Anterior cingulate cortex (tissue), 58 donors: ENCODE data around the gene SOD3.

Source experiments
- DNase-seq, 58 donors: peaks; one replicate each; lab custom pipeline; 2025; lab: John Stamatoyannopoulos, UW

Gene SOD3

DNA sequence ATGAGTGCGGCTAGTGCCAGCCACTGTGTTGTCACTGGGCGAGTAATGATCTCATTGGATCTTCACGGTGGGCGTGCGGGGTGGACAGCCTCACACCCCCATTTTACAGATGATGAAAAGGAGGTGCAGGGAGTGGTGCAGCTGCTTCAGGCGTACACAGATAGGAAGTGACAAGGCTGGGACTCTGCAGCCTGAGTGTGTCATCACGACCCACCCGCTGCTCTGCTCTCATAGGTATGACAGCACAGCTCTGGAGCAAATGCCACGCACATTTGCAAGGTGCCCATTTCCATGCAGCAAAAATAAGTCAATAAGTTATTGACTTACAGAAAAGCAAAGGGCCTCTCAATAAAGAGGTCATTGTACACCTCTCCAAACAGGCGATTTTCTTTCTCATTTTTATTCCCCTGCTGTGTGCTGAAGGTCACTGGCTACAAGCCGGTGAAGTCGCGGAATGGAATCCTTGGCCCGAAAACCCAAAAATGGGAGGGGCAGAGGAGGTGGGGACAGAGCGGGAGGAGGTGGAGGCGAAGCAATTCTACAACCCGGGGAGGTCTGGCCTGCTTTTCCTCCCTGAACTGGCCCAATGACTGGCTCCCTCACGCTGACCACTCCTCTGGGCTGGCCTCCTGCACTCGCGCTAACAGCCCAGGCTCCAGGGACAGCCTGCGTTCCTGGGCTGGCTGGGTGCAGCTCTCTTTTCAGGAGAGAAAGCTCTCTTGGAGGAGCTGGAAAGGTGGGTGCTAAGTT lies at the start of gene SOD3:
Gene SOD3, plus strand, starts transcription at position 658 of the 750 bp plus-strand sequence. CDS start 3,949 bp downstream, outside the sequence.
- peak in 41 of 58 donors; percentile 10 to 67 (median 31) for DNase-seq

- DNase-seq: no peak
Observed at GRCh38 chr4:24747234-24747975, 48.0 kb upstream of the SOD3 start.

DNA sequence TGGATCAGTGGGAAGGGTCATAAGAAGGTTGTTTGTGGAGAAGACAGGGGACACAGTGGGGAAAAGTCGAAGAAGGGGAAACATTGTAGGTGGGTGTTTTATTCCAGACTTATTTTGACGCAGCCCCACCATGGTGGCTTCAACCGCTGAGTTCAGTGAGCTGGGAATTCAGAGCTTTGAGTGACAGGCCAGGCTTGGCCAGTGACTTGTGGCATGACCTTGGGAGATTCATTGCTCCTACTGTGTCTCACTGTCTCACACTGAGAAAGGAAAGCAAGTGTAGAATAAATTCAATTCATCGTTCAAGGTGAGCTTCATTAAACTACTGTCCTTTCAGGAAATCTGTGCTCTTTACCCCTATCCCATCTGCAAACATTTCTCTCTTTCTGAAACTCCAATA lies 47.4 kb upstream of the SOD3 start:
- DNase-seq: no peak

DNA sequence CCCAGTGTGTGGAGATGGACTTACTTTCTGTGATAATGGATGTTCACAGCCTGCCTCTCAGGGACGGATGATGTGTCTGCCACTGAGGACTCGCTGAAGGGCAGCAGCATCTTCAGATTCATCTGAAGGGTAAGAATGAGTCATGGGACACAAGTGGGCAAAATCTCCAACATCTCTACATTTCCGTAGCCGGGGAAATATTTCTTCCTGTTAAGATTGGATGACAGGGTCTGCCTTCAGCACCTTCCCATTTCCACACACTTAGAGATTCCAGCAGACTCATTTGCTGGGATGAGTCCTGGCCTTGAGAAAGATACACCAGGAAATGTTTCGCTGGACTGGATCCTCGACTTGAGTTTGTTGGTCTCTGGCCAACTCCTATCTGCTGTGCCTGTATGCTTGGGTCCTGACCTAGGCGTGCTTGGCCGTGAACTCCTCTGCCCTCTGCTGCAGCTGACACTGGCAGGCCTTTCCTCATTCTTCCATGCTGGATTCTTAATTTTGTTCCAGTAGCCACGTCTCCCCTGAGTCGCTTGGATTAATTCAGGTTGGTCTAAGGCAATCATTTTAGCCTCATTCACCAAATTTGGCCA lies 46.5 kb upstream of the SOD3 start:
- DNase-seq: no peak

- no peak for DNase-seq
Observed at GRCh38 chr4:24750106-24750505, 45.3 kb upstream of the SOD3 start.

DNA sequence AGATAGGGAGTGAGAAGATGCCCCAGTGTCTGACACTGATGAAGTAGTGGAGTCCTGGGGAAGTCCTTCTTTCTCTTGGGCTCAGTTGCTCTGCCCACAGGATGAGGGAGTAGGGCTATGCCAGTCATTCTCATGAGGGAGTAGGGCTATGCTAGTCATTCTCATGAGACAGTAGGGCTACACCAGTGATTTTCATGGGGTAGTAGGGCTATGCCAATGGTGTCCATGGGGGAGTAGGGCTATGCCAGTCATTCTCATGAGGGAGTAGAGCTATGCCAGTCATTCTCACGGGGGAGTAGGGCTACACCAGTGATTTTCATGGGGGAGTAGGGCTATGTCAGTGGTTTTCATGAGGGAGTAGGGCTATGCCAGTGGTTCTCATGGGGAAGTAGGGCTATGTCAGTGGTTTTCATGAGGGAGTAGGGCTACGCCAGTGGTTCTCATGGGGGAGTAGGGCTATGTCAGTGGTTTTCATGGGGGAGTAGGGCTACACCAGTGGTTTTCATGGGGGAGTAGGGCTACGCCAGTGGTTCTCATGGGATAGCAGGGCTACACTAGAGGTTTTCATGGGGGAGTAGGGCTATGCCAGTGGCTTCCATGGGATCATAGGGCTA lies 43.3 kb upstream of the SOD3 start:
- DNase-seq: no peak

DNA sequence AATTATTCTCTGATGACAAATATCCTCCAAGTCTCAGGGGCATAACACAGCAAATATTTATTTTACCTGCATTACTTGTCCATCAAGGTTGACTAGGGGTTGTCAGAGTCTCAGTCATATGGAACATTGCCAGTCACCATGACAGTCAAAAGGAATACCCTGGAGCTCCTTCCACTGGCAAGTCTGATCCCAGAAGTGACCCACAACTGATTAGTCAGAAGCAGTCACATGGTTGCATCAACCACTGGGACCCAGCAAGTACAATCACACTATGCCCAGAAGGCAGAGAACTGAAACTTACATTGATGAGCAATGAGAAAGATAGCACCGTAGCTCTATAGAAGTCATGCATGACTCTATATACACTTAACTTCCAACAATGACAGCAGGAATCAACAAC lies 41.9 kb upstream of the SOD3 start:
- no peak for DNase-seq

- DNase-seq: no peak
Observed at GRCh38 chr4:24754571-24754970, 40.8 kb upstream of the SOD3 start.

- DNase-seq: peak in 12 of 58 donors; percentile 1 to 28 (median 7)
Observed at GRCh38 chr4:24763631-24764297, 31.6 kb upstream of the SOD3 start.

DNA sequence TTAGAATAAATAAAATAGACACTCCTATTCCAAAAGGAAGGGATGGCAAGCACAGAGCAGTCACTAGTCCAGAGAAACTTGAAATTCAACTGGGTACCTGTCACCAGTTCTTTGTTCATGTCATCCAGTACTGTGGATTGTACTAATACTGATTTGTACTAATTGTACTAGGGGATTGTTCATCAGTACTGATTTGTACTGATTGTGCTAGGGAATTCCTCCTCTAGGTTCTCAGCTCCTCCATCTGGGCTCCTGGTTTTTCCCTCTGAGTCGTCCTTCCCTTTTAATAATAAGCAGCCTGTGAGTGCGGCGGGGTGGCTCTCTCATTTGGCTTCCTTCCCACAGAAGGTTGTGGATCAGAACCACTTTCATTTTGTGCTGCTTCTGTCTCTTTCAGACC lies 31.0 kb upstream of the SOD3 start:
- DNase-seq: no peak

GRCh38 chr4:24765376-24765988 lies 29.9 kb upstream of the SOD3 start:
- no peak for DNase-seq

GRCh38 chr4:24768006-24768405 lies 27.4 kb upstream of the SOD3 start:
- DNase-seq: no peak

DNA sequence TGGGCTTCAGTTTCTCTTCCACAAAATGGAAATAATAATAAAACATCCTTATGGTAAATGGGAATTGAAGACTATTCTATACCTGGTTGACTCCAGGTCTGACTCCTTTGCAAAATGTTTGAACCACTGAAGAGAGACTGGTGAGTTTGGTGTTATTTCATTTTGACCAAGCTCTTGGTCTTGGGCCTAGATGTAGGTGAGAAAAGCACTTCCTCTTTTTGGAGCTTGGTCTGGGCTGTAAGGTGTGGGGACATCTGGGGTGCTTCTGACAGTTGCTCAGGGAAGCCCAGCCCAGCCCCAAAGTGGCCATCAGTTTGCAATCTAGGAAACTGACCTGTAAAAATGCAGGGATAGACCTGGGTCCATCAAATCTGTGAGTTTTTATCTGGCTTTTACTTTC lies 26.8 kb upstream of the SOD3 start:
- no peak for DNase-seq

DNA sequence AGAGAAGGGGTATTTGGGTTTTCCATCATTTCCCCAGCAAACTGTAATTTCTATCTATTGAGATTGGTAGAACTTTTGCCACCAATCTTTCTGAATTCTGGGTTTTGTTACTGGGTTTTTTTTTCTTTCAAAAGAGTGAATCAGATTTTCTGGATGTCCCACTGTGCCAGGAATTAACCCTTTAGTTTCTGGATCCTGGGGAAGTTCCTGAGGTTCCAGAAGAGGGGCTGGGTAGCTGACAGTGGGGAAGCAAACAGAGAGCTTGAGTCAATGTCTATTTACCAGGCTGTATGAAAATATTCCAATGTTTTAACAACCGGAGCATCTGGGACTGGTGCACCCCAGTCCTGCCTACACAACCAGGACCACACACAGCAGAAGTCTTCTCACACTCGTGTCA lies 25.8 kb upstream of the SOD3 start:
- no peak for DNase-seq

GRCh38 chr4:24770032-24770584 lies 25.3 kb upstream of the SOD3 start:
- no peak for DNase-seq

DNA sequence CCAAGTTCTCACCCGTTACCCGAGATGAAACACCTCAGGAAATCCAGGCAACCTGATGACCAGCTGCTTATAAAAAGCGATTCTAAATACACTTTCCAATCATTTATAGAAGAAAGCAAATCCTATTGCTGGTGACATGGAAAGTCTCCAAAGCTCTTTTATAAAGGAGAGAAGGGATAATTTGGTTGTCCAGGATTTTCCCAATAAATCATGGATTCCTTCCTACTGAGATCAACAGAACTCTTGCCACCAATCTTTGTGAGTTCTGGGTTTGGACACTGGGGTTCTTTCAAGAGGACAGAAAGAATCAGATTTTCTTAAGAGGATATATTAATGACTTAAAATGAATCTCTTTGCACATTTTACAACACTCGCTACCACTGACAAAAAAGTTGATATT lies 24.7 kb upstream of the SOD3 start:
- no peak for DNase-seq

DNA sequence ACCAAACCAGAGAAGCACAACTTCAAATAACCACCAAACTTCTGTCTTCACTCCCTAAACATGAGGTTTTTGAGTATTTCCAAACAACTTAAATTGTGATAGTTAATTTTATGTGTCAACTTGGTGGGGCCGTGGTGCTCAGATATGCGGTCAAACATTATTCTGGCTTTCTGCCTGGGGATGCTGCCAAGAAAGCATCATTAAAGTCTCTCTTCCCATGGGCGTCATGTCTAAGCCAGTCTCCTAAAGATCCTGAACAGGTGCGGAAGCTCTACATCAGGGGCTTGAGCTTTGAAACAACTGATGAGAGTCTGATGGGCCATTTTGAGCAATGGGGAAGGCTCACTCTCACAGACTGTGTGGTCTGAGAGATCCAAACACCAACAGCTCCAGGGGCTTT lies 24.1 kb upstream of the SOD3 start:
- DNase-seq: no peak

DNA sequence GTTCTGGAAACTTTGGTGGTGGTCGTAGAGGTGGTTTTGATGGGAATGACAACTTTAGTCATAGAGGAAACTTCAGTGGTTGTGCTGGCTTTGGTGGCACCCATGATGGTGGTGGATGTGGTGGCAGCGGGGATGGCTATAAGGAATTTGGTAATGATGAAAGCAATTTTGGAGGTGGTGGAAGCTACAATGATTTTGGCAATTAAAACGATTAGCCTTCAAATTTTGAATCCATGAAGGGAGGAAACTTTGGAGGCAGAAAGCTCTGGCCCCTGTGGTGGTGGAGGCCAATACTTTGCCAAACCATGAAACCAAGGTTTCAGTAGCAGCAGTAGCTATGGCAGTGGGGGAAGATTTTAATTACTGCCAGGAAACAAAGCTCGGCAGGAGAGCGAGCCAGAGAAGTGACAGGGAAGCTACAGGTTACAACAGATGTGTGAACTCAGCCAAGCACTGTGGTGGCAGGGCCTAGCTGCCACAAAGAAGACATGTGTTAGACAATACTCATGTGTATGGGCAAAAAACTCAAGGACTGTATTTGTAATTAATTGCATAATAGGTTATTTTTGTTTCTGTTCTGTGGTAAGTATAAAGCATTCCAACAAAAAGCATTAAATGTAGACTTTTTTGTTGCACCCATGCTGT lies 23.2 kb upstream of the SOD3 start:
- no peak for DNase-seq

DNA sequence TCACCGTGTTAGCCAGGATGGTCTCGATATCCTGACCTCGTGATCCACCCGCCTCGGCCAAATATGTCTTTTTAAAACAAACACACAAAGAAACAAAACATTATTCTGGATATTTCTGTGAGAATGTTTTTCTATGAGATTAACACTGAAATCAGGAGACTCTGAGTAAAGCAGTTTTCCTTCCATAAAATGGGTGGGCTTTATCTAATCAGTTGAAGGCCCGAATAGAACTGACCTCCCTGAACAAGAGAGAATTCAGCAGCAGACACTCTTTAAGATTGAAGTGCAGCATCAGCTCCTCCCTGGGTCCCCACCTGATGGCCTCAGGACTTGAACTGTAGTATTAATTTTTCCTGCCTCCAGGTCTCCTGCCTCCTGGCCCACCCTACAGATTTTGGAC lies 22.4 kb upstream of the SOD3 start:
- DNase-seq: no peak
